ENCODE measurements around the gene C1orf174.
"Not testable (repeated sequence)": the region's sequence is repeated elsewhere in the genome, so short reads cannot be mapped to it uniquely, and the experiment has no call there.

The C1orf174 gene

GRCh38 chr1:3925762-3926161, 25.7 kb upstream of the C1orf174 start:
- DNase-seq (ENCODE audit: low read depth in 2 of 2), result no peak

DNA sequence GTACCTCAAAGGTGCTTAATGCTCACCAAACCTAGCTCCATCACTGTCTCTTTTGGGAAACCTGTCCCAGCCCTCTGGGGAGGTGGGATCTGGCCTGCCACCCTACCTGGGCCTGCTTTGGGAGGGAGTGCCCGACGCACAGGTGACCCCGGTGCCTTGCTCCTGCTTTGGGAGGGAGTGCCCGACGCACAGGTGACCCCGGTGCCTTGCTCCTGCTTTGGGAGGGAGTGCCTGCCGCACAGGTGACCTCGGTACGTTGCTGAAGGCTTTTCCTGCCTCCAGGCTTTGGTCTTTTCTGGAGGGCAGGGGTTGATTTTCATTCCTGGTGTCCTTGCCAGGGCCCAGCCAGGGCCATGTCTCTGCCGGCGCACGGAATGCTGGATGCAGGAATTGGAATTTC, 25.2 kb upstream of the C1orf174 start:
- DNase-seq (ENCODE audit: low read depth in 2 of 2), result no peak

DNA sequence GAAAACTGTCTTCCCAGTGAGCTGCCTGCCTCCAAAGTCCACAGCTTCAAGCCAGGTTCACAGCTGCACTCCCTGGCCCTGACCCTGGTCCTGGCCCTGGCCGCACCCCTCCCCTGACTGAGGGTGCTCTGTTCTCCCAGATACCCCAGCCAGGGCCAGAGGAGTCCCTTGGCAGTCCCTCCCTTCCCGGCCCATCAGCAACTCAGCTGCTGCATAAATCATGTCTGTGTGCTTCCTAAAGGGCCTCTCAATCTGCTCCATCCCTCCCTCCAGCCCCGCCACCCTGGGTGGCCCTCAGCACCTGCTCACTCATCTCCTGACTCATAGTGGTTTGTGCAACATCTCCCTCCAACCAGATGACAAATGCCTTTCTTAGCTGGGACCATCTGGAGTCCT, 24.8 kb upstream of the C1orf174 start:
- DNase-seq (ENCODE audit: low read depth in 2 of 2), result no peak

- no peak for DNase-seq (ENCODE audit: low read depth in 2 of 2)
Measured at GRCh38 chr1:3924186-3924824, 24.2 kb upstream of the C1orf174 start.

- no peak for DNase-seq (ENCODE audit: low read depth in 2 of 2)
Measured at GRCh38 chr1:3923378-3924185, 23.5 kb upstream of the C1orf174 start.

DNA sequence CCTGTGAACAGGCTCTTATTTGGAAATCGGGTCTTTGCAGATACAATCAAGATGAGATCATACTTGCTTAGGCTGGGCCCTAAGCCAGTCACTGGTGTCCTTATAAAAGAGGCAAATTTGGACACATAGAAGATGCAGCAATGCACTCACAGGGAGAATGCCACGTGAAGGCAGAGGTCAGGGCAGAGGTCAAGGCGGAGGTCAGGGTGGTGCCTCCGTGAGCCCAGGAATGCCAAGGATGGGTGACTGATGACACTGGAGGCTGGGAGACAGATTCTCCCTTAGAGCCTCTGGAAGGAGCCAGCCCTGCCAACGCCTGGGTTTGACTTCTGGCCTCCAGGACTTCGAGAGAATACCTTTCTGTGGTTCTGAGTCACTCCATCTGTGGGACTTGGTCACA, 22.8 kb upstream of the C1orf174 start:
- DNase-seq (ENCODE audit: low read depth in 2 of 2), result no peak

GRCh38 chr1:3922201-3922725, 22.2 kb upstream of the C1orf174 start:
- no peak for DNase-seq (ENCODE audit: low read depth in 2 of 2)

DNA sequence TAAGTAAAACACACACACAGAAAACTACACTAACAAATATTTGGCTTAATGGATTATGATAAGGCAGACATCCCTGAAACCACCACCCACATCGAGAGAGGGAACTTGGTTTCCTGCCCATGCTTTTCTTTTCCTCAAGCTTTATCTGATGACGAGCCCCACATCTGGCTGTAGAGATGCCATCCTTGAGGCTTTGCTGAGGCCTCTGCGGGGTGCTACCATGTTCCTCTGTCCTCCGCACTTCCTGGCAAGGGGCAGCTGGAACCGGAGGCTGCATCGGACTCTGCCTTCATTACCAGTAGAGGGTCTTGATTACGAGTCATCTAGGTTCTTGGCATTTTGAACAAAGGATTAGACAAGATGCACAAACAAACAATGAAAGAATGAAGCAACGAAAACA, 21.7 kb upstream of the C1orf174 start:
- no peak for DNase-seq (ENCODE audit: low read depth in 2 of 2)

DNA sequence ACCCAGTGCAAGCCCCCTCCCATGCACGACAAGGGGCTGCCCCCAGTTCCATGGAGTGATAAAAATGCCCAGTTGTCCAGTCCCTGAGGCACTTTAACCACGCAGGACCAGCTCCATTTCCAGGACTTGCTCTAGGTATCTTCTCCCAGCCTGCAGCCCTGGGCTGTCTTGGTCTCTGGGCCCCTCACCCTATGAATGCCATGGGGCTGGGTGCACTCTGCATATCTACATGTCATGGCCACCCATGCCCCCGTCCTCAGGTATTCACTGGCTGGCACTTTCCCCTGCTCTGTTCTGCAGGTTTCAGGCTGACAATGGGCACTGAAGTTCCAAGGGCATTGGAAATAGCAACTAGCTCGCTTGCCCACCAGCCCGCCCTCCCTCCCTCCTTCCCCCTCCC, 19.6 kb upstream of the C1orf174 start:
- no peak for DNase-seq (ENCODE audit: low read depth in 2 of 2)

DNA sequence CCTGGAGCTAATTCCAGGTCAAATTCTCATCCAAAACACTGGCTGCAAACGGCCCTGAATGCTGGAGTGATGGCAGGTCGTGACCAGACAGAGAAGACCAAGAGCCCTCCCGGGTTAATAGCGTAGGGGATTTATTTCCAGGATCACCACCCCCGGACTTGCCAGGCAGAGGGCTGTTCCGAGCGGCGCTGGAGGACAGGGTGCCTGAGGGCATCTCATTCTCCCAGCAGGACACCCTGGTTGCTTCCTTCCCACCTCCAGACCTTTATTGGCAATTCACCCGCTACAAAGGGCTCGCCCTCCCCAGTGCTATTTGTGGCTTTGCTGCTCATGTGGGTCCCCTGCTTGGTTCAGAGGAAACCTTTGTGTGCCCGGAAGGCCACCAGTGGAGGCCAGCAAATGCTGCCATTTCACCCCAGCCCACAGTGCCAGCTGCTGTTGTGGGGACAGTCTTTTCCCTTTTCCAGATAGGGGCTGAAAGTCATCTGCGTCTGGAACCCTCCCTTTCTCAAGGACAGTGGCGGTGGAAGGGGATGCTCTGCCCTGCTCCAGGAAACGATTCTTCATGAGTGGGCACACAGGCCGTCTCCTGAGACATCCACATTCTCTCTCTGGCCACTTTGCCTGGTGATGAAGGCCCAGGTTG, 19.0 kb upstream of the C1orf174 start:
- DNase-seq (ENCODE audit: low read depth in 2 of 2), result no peak

GRCh38 chr1:3918359-3918758, 18.3 kb upstream of the C1orf174 start:
- not testable (repeated sequence) for DNase-seq (ENCODE audit: low read depth in 2 of 2)

- no peak for DNase-seq (ENCODE audit: low read depth in 2 of 2)
Measured at GRCh38 chr1:3917761-3918160, 17.7 kb upstream of the C1orf174 start.

DNA sequence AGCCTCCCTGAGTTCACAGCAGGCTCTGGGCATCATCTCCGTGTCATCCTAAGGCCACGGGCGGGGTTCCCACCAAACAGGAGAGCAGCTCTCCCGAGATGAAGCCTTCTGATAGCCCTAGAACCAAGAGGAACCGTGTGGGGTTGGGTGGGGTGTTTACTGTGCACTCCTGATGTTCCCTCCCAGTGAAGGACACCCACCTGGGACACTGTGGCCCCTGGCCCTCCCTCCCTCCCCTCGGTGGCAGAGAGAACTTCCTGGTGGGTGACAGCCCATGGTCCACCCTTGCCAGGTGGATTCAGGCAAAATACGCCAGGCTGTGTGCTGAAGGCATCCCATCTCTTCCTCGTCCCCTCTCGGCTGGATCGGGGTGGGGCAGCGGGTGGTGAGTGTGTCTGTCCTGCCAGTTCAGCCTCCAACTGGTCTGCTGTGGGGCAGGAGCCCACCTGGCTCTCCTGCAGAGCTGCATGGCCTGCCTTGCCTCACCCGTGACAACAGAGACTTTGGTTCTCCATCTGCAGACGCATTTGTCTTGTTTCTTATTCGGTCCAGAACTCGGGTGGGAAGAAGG, 15.6 kb upstream of the C1orf174 start:
- no peak for DNase-seq (ENCODE audit: low read depth in 2 of 2)

- DNase-seq (ENCODE audit: low read depth in 2 of 2), result no peak
Measured at GRCh38 chr1:3914911-3915310, 14.8 kb upstream of the C1orf174 start.

GRCh38 chr1:3914331-3914851, 14.3 kb upstream of the C1orf174 start:
- DNase-seq (ENCODE audit: low read depth in 2 of 2), result no peak

- no peak for DNase-seq (ENCODE audit: low read depth in 2 of 2)
Measured at GRCh38 chr1:3912809-3913685, 13.0 kb upstream of the C1orf174 start.

GRCh38 chr1:3911981-3912808, 12.1 kb upstream of the C1orf174 start:
- DNase-seq (ENCODE audit: low read depth in 2 of 2), result no peak

DNA sequence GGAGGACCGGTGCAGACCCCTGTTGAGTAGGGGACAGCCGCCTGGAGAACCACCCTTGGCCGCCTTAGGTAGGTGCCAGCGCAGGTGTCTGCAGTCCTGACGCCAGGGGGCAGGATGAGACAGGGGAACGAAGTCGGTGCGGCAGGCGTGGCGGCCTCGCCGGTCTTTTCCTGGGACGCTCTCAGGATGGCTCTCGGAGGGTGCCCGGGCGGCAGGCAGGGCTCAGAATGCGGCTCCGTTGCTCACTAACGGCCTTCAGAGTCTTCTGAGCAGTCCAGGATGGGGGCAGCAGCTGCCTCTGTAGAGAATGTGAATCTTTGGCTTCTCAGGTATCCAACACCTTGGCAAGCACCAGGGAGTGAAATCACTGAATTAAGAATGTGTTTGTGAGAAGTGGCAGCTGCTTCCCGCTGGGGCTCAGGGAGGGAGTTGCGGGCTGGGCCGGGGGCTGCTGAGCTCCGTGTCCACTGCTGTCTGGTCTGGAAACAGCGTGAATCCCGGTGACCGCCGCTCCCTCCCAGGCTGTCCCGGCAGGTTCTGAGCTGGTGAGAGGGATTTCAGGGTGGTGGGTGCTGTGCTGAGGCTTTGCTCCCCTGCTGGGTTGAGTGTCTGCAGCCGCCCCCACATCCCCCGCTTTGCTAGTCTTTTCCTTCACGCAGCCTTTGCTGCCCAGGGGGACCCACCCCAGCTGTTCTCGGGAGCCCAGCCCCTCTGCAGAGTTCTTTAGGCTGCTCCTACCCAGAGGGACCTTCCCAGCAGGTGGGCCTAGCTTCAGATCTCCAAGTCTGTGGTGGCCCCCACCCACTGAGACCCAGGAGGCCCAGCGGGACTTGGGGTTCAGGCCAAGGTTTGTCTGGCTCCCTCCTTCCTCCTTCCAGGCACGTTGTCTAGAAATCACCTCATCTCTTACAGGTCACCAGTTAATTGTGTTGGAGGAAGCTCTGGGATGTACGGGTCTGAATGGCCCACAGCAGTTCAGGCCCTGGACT, 11.1 kb upstream of the C1orf174 start:
- peak; percentile 73 to 78 for DNase-seq (ENCODE audit: low read depth in 2 of 2)
